SK-N-SH treated with all-trans-retinoic acid at 6 μM for 48 hours (cell line): ENCODE results near the gene SOX8.
A peak's percentile ranks its signal among the peaks of the same experiment; 100 is the strongest.

ENCODE experiments used
- ATAC-seq: fragments of 200-7000 bp; cut with Tn5 transposase; 3 replicates; pipeline ENCODE4 v1.9.1; 2020; ENCODE audit warnings: mild to moderate bottlenecking, moderate library complexity
- CSDC2 ChIP-seq: fragments of 250-450 bp; sonication (Bioruptor Pico); IDR thresholded peaks from 2 replicates; pipeline ENCODE4 v1.5.0; 2020; ENCODE audit warnings: mild to moderate bottlenecking, moderate library complexity
- ESRRG ChIP-seq: fragments of 250-450 bp; sonication (Bioruptor Pico); IDR thresholded peaks from 2 replicates; pipeline ENCODE4 v1.6.1; 2021; ENCODE audit warnings: mild to moderate bottlenecking
- GLIS3 ChIP-seq: fragments of 250-450 bp; sonication (Bioruptor Pico); IDR thresholded peaks from 2 replicates; pipeline ENCODE4 v1.5.0; 2020; ENCODE audit warnings: mild to moderate bottlenecking, moderate library complexity
- ISL1 ChIP-seq: fragments of 250-450 bp; sonication (Bioruptor Pico); IDR thresholded peaks from 2 replicates; pipeline ENCODE4 v2.1.2; 2022; ENCODE audit warnings: mild to moderate bottlenecking, moderate library complexity
- OSR1 ChIP-seq: fragments of 250-450 bp; sonication (Bioruptor Pico); IDR thresholded peaks from 2 replicates; pipeline ENCODE4 v1.8.0; 2022; ENCODE audit warnings: moderate library complexity, mild to moderate bottlenecking, inconsistent platforms
- PATZ1 ChIP-seq: fragments of 250-450 bp; sonication (Bioruptor Pico); IDR thresholded peaks from 2 replicates; pipeline ENCODE4 v1.8.0; 2020; ENCODE audit warnings: mild to moderate bottlenecking, moderate library complexity, borderline replicate concordance
- POU6F1 ChIP-seq: fragments of 250-450 bp; sonication (Bioruptor Pico); IDR thresholded peaks from 2 replicates; pipeline ENCODE4 v1.8.0; 2021; ENCODE audit warnings: low read depth, mild to moderate bottlenecking, moderate library complexity, borderline replicate concordance
- PPARA ChIP-seq: fragments of 250-450 bp; sonication (Bioruptor Pico); IDR thresholded peaks from 2 replicates; pipeline ENCODE4 v1.5.0; 2020; ENCODE audit warnings: mild to moderate bottlenecking, borderline replicate concordance
- RARB ChIP-seq: fragments of 250-450 bp; sonication (Bioruptor Pico); IDR thresholded peaks from 2 replicates; pipeline ENCODE4 v1.8.0; 2021; ENCODE audit warnings: mild to moderate bottlenecking, moderate library complexity
- SNAI2 ChIP-seq: fragments of 250-450 bp; sonication (Bioruptor Pico); IDR thresholded peaks from 2 replicates; pipeline ENCODE4 v1.5.0; 2020; ENCODE audit warnings: mild to moderate bottlenecking, moderate library complexity
- TCF4 ChIP-seq: fragments of 250-450 bp; sonication (Bioruptor Pico); IDR thresholded peaks from 2 replicates; pipeline ENCODE4 v1.8.0; 2021; ENCODE audit warnings: mild to moderate bottlenecking, moderate library complexity, borderline replicate concordance
- TOX ChIP-seq: fragments of 250-450 bp; sonication (Bioruptor Pico); IDR thresholded peaks from 2 replicates; pipeline ENCODE4 v1.8.0; 2021; ENCODE audit warnings: mild to moderate bottlenecking, moderate library complexity, borderline replicate concordance
- TSHZ2 ChIP-seq: fragments of 250-450 bp; sonication (Bioruptor Pico); IDR thresholded peaks from 2 replicates; pipeline ENCODE4 v1.5.0; 2020; ENCODE audit warnings: mild to moderate bottlenecking, moderate library complexity
- ZC3H10 ChIP-seq: fragments of 250-450 bp; sonication (Bioruptor Pico); IDR thresholded peaks from 2 replicates; pipeline ENCODE4 v1.5.1; 2021; ENCODE audit warnings: mild to moderate bottlenecking, moderate library complexity
- ZFP3 ChIP-seq: fragments of 250-450 bp; sonication (Bioruptor Pico); IDR thresholded peaks from 2 replicates; pipeline ENCODE4 v1.5.0; 2020; ENCODE audit warnings: mild to moderate bottlenecking, moderate library complexity
- ZFP30 ChIP-seq: fragments of 450-650 bp; formaldehyde crosslinking; IDR thresholded peaks from 2 replicates; pipeline ENCODE4 v1.5.0; 2022; ENCODE audit warnings: mild to moderate bottlenecking, moderate library complexity
- ZNF565 ChIP-seq: fragments of 450-650 bp; formaldehyde crosslinking; conservative IDR thresholded peaks from 2 replicates; pipeline ENCODE4 v1.5.0; 2020; ENCODE audit warnings: low read depth, mild to moderate bottlenecking, moderate library complexity
- ZNF70 ChIP-seq: fragments of 450-650 bp; formaldehyde crosslinking; IDR thresholded peaks from 2 replicates; pipeline ENCODE4 v1.5.0; 2020; ENCODE audit warnings: mild to moderate bottlenecking, moderate library complexity
- ZNF8 ChIP-seq: fragments of 450-650 bp; formaldehyde crosslinking; IDR thresholded peaks from 2 replicates; pipeline ENCODE4 v1.5.0; 2020; ENCODE audit warnings: mild to moderate bottlenecking, moderate library complexity

The SOX8 gene

GRCh38 chr16:1035066-1035415 lies 53.5 kb downstream of the SOX8 start:
- ATAC-seq = no peak
- TF ChIP-seq OSR1 (CRISPR knock-in tag) (no peak), ZNF8 (CRISPR knock-in tag) (no peak), ESRRG (CRISPR knock-in tag) (no peak), PPARA (CRISPR knock-in tag) (no peak), ZC3H10 (CRISPR knock-in tag) (no peak), RARB (no peak), ISL1 (no peak), ZNF565 (CRISPR knock-in tag) (no peak), TCF4 (no peak), ZFP30 (CRISPR knock-in tag) (no peak), POU6F1 (no peak), CSDC2 (CRISPR knock-in tag) (no peak)

- TF ChIP-seq PPARA (CRISPR knock-in tag) (no peak), POU6F1 (no peak), TOX (no peak), PATZ1 (CRISPR knock-in tag) (no peak), GLIS3 (CRISPR knock-in tag) (no peak), TSHZ2 (CRISPR knock-in tag) (no peak), ZNF565 (CRISPR knock-in tag) (no peak), ESRRG (CRISPR knock-in tag) (no peak), ZFP3 (CRISPR knock-in tag) (no peak), ZNF70 (CRISPR knock-in tag) (no peak), ZC3H10 (CRISPR knock-in tag) (no peak), ISL1 (no peak), SNAI2 (CRISPR knock-in tag) (no peak)
- ATAC-seq = peak; percentile 50
These were observed 54.6 kb downstream of the SOX8 start for GRCh38 chr16:1036166-1036565.
